Astrocyte of the spinal cord (primary cell): ENCODE results near the gene ZNF778.
"Not testable (repeated sequence)": the region's sequence is repeated elsewhere in the genome, so short reads cannot be mapped to it uniquely, and the experiment has no call there.

ENCODE experiments used
- DNase-seq: peaks from one replicate; pipeline ENCODE4 v3.0.0; 2011; ENCODE audit warnings: low read depth, low spot score
- H3K4me3 ChIP-seq: 2 replicates; pipeline ENCODE4 v1.5.1; 2011; ENCODE audit warnings: low read depth, mild to moderate bottlenecking, low read length, moderate library complexity
- CTCF ChIP-seq: IDR thresholded peaks from 2 replicates; pipeline ENCODE4 v1.5.1; 2012; ENCODE audit warnings: low read depth, mild to moderate bottlenecking, low read length, inconsistent platforms
- in situ Hi-C: cut with HindIII; loops from 2 replicates; pipeline ENCODE4 v1.10.0; 2017; ENCODE audit warnings: low sequenced_read_pairs

ZNF778 gene

GRCh38 chr16:89261691-89262563 lies 44.4 kb downstream of the ZNF778 start:
- no peak overlapping the region for H3K4me3 ChIP-seq
- TF ChIP-seq CTCF: no peak
- in situ Hi-C loops: no loop called here
- DNase-seq: no peak

- TF ChIP-seq CTCF: no peak
- in situ Hi-C loops: no loop called here
- no peak overlapping the region for H3K4me3 ChIP-seq
- no peak for DNase-seq
Observed at GRCh38 chr16:89264800-89265550, 47.5 kb downstream of the ZNF778 start.

GRCh38 chr16:89265647-89266046 lies 48.1 kb downstream of the ZNF778 start:
- H3K4me3 ChIP-seq: no peak overlapping the region
- DNase-seq: no peak
- TF ChIP-seq CTCF: no peak
- in situ Hi-C loops: no loop called here

- H3K4me3 ChIP-seq: no peak overlapping the region
- no peak for DNase-seq
- TF ChIP-seq CTCF: no peak
- in situ Hi-C loops: no loop called here
Observed at GRCh38 chr16:89266521-89267134, 49.1 kb downstream of the ZNF778 start.

- H3K4me3 ChIP-seq, in situ Hi-C loops, DNase-seq: not testable (repeated sequence)
Observed at GRCh38 chr16:89267746-89268145, 50.2 kb downstream of the ZNF778 start.

GRCh38 chr16:89268585-89268984 lies 51.1 kb downstream of the ZNF778 start:
- DNase-seq: no peak
- in situ Hi-C loops: no loop called here
- no peak for TF ChIP-seq CTCF
- no peak overlapping the region for H3K4me3 ChIP-seq
